Activated gamma-delta T cell (primary cell): ENCODE measurements around the gene ZNF155.
"Not testable (repeated sequence)": the region's sequence is repeated elsewhere in the genome, so short reads cannot be mapped to it uniquely, and the experiment has no call there.

ENCODE experiments used
- DNase-seq: peaks from one replicate; lab custom pipeline; 2025; lab: John Stamatoyannopoulos, UW
- total RNA-seq, 2 donors: gene quantifications; one replicate each; lab custom pipeline; 2026; lab: John Stamatoyannopoulos, UW

The ZNF155 gene
- 31.6 to 31.7 reads per million in 2 donors for total RNA-seq

GRCh38 chr19:43983912-43984686 is at the start of gene ZNF155:
Gene ZNF155, plus strand, starts transcription at chr19:43984188. Its CDS starts 4,356 bp downstream, at chr19:43988544.
- no peak for DNase-seq

DNA sequence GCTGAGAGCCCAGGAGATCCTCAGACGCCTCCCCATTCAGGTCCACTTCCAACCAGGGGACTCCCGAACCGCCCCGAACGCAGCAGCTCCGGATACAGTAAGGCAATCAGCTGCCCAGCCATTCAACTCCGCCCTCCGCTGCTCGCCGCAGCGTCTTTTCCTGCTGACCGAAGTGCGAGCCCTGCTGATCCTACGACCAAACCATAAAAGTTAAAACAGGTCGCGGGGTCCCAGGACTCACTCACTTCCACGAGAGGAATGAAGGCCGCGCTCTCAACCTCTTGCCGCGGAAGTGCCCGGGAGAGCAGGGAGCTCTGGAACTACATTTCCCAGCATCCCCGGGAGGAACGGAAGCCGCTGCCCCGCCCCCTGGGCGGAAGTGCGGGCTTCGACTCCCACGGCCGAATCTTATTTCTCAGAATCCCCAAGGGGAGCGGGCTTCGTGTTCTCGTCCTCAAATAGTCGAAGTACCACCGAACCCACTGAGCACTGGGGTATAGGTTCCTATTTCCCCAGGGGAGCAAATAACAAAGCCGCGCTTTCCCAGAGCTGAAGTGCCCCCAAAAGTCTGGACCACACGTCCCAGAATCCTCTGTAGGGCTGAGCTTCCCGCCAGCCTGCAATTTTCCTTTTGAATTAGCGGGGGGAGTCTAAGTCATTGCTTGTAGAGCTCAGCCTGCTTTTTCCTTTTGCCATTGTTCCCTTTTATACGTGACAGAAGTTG is 48.8 kb upstream of the ZNF155 start, which contains the start of gene ZNF45:
TSS of gene ZNF45 (minus strand) at position 298 of the 724 bp plus-strand sequence. CDS start 13,097 bp downstream, outside the sequence.
- peak; percentile 54 for DNase-seq

DNA sequence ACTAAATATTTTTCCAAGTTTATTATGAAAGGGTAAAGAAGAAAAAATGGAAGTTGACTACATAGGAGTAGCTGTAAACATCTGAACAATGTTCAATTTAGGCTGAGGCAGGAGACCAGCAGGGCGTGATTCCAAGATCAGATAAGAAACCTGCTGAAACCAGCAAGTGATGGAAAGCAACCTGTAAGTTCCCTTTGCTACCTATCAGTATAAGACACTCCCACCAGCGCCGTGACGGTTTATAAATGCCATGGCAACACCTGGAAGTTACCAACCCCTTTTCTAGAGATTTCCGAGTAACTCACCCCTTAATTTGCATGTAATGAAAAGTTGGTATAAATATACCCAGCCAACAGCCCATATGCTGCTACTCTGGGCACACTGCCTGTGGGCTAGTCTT is 47.8 kb upstream of the ZNF155 start:
- no peak for DNase-seq

- no peak for DNase-seq
Measured at GRCh38 chr19:43939557-43940260, 44.3 kb upstream of the ZNF155 start.

DNA sequence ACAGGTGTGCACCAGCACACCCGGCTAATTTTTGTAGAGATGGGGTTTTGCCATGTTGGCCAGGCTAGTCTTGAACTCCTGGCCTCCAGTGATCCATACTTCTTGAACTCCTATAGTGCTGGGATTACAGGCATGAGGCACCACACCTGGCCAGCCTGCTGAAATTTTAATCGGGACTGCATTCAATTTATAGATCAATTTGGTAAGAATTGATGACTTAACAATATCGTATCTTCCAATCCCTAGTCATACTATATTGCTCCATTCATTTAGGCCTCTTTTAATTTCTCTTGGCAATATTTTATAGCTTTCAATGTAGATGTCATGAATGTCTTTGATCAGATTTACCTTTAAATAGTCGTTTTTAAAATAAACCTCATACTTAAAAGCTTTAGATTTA is 43.3 kb upstream of the ZNF155 start:
- no peak for DNase-seq

GRCh38 chr19:43941209-43941608 is 42.8 kb upstream of the ZNF155 start:
- no peak for DNase-seq

GRCh38 chr19:43947412-43947811 is 36.6 kb upstream of the ZNF155 start:
- not testable (repeated sequence) for DNase-seq

DNA sequence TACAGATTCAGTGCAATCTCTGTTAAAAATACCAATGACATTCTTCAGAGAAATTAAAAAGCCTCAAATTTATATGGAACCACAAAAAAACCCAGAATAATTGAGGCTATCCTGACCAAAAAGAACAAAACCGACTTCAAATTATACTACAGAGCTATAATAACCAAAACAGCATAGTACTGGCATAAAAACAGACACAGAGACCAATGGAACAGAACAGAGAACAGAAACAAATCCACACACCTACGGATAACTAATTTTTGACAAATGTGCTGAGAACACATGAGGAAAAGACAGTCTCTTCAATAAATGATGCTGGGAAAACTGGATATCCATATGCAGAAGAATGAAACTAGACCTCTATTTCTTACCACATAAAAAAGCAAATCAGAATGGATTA is 34.2 kb upstream of the ZNF155 start:
- DNase-seq: not testable (repeated sequence)

GRCh38 chr19:43950834-43951645 is 32.9 kb upstream of the ZNF155 start, which contains the start of gene ZNF221:
Gene ZNF221, plus strand, starts transcription at chr19:43951228. Its CDS starts 11,499 bp downstream, at chr19:43962727.
- DNase-seq: no peak

DNA sequence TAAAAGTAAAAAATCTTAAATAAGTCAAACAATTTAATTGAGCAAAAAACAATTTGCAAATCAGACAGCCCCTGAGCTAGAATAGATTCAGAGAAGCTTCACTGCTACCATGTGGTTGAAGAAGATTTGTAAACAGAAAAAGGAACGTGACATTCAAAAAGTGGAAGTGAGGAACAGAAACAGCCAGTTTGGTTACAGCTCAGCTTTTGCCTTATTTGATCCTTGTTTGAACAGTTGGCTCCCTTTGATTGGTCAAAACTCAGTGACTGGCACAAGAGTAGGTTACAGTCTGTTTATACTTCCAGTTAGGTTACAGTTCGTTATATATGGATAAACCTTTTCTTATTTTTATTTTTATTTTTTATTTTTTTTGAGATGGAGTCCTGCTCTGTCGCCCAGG is 27.2 kb upstream of the ZNF155 start:
- DNase-seq: no peak

DNA sequence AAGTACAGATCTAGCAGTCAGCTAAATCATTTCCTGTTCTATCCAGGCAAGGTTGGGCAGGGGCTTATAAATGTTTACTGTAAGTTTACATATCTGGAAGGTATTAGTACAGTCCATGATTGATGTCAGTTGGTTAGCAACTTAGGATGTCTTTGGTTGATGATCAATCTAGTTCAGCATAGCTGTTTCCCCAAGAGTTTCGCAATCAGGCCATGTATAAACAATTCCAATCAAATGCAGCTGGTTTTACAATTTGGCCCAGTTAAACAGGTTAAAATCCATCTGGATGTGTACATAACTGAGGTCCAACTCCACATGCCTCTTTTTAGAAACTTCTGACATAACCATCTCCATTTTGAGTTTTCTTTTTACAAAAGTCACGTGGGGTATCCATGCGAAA is 26.1 kb upstream of the ZNF155 start:
- DNase-seq: no peak

DNA sequence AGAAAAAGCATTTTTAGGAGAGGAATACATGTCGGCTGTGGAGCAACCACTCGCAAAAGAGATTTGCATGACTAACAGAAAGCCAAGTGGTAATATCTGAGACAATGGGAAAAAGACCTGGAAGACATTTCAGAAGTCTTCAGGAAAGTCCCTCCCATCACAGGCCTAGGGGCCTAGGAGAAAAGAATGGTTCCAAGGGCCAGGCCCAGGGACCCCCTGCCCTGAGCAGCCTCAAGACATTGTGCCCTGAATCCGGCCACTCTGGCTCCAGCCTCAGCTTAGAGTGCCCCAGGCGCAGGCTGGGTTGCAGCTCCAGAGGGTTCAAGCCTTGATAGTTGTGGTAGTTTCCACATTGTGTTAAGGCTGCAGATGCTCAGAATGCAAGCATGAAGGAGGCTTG is 23.6 kb upstream of the ZNF155 start:
- DNase-seq: no peak

DNA sequence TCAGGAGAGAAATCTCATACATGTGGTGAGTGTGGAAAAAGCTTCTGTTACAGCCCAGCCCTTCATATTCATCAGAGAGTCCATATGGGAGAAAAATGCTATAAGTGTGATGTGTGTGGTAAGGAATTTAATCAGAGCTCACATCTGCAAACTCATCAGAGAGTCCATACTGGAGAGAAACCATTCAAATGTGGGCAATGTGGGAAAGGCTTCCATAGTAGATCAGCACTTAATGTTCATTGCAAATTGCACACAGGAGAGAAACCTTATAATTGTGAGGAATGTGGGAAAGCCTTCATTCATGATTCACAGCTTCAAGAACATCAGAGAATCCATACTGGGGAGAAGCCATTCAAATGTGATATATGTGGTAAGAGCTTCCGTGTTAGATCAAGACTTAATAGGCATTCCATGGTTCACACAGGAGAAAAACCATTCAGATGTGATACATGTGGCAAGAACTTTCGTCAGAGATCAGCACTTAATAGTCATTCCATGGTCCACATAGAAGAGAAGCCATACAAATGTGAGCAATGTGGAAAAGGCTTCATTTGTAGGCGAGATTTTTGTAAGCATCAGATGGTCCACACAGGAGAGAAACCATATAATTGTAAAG is 17.8 kb upstream of the ZNF155 start:
- no peak for DNase-seq

DNA sequence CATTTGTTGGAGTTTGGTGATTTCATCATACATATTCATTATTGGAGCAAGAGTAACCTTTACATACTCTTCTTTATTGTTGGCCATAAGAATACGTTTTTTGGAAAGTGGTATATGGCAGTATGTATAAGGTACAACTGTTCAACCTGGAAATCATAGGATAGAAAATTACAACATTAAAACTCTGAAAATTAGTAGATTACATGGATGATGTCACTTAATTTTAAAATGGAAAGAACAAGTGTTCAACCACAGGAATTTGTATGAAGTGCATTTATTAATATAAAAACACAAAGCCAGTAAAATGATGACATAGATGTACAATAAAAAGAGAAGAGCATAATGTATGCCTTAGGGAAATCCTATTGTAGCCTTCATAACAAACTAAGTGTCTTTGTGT is 7.3 kb upstream of the ZNF155 start:
- no peak for DNase-seq

DNA sequence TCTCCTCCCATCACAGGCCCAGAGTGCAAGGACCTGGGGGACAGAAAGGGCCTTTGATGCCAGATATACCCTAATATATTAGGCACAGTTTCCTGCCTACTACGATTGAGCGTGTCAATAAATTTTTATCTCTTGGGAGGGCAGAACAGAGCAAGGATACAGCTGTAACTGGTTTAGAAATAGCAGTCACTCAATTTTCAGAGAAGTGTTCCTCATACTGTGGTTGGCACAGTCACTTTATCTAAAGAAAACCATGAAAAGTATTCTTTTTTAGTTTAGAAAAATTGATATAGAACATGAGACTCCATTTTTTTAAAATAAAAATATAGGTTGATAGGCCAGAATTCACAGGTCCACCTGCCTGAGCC is 460 bp upstream of the ZNF155 start:
- no peak for DNase-seq

DNA sequence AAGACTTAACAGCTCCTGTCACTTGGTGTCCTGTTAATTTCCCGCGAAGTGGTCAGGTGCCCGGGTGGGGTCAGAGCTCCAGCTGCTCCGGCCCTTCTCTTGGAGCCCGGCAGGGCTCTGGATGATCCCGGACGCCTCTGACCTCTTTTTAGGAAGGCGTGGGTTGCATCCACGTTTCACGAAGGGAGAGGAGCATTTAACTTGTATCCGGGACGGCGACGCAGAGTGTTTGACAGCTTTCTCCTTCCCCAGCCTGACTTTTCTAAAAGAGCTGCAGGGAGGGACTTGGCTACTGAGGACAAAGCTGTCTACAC is 656 bp downstream of the ZNF155 start:
- DNase-seq: no peak

- no peak for DNase-seq
Measured at GRCh38 chr19:43997631-43998290, 13.8 kb downstream of the ZNF155 start.

- DNase-seq: no peak
Measured at GRCh38 chr19:44002212-44002565, 18.2 kb downstream of the ZNF155 start.

DNA sequence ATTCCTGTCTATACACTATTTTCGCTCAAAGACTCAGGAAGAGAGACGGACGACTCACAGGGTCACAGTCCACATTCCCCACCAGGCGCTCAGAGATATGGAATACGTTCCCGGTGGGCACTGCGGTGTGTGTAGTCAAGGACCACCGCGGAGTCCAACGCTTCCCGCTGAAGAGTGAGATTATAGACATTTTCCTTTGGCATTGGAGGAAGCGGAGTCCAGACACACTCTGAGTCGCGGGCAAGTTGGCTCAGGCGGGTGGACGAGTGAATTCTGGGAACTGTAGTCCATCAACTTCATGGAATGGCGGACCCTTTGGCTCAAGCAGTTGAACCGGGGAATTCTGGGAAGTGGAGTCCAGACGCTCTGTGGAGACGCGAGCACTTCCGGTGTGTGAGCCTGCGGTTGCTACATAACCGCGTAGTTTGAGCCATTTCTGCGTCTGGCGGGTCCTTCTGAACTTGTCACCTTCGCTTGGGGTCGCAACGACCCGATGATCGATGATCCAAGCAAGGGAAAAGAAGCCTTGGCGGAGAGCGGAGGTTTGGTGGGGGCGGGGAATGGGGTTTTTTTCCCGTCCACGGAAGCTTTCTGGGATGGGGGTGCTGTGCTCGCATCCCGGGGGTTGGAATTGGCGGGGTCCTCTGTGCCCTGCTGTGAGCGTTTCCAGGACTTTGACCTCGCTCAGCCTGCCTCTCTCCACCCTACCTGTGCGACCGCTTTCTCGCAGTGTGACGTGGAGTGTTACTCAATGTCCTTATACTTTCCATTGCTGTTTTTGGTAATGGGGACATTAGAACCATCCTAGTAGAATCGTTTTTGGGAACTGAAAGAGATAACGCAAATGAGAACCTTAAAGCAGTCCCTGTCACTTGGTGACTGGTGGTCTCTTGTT is 18.8 kb downstream of the ZNF155 start, which contains the start of gene ZNF230:
TSS of gene ZNF230 (plus strand) at position 392 of the 895 bp plus-strand sequence. CDS start 4,122 bp downstream, outside the sequence.
- peak; percentile 24 for DNase-seq
